IPS DF 19.7 (cell line): ENCODE data around the gene TMSB4Y.

Source experiments
- DNase-seq: peaks from one replicate; pipeline ENCODE4 v3.0.0-alpha.2; 2013; ENCODE audit warnings: low read depth, low spot score

Gene TMSB4Y

GRCh38 chrY:13703568-13703968, at the start of gene TMSB4Y:
TMSB4Y (plus strand) TSS chrY:13703899.
- peak; percentile 25 for DNase-seq

- DNase-seq, result peak; percentile 47
These were observed 39.5 kb upstream of the TMSB4Y start for GRCh38 chrY:13664162-13664561.

GRCh38 chrY:13671122-13671521, 32.6 kb upstream of the TMSB4Y start:
- no peak for DNase-seq

- no peak for DNase-seq
These were observed 1.4 kb upstream of the TMSB4Y start for GRCh38 chrY:13702276-13702675.

- DNase-seq, result no peak
These were observed 627 bp downstream of the TMSB4Y start for GRCh38 chrY:13704121-13704930.

GRCh38 chrY:13705197-13705596, 1.5 kb downstream of the TMSB4Y start:
- no peak for DNase-seq

GRCh38 chrY:13708038-13708437, 4.3 kb downstream of the TMSB4Y start:
- DNase-seq, result no peak

GRCh38 chrY:13718996-13719395, 15.3 kb downstream of the TMSB4Y start:
- DNase-seq, result no peak

- DNase-seq, result peak; percentile 40
These were observed 25.8 kb downstream of the TMSB4Y start for GRCh38 chrY:13729517-13729916.

GRCh38 chrY:13738618-13739017, 34.9 kb downstream of the TMSB4Y start:
- DNase-seq, result no peak

- peak; percentile 71 for DNase-seq
These were observed 47.8 kb downstream of the TMSB4Y start for GRCh38 chrY:13751289-13752071.

- no peak for DNase-seq
These were observed 51.0 kb downstream of the TMSB4Y start for GRCh38 chrY:13754661-13755060.
